ENCODE results near the gene ADTRP. TPM values are rescaled to one million over a fixed set of nuclear protein-coding genes. Genes with fewer than 3 reads are reported as not detected.

The ADTRP gene
- total and polyA plus RNA-seq, 7 donors = 0.08 TPM; not detected in 5

- ATAC-seq (no peak), DNase-seq (no peak)
- H3K27ac ChIP-seq = no peak overlapping the region
- no peaks in the 10 kb centered on the region for H3K9me3 ChIP-seq
- no peaks in the 10 kb centered on the region for H3K27me3 ChIP-seq (ENCODE audit: insufficient read depth in 3 of 3, low read length in 2 of 3)
- H3K4me1 ChIP-seq = no peaks in the 10 kb centered on the region
- TF ChIP-seq, protein P1, sequence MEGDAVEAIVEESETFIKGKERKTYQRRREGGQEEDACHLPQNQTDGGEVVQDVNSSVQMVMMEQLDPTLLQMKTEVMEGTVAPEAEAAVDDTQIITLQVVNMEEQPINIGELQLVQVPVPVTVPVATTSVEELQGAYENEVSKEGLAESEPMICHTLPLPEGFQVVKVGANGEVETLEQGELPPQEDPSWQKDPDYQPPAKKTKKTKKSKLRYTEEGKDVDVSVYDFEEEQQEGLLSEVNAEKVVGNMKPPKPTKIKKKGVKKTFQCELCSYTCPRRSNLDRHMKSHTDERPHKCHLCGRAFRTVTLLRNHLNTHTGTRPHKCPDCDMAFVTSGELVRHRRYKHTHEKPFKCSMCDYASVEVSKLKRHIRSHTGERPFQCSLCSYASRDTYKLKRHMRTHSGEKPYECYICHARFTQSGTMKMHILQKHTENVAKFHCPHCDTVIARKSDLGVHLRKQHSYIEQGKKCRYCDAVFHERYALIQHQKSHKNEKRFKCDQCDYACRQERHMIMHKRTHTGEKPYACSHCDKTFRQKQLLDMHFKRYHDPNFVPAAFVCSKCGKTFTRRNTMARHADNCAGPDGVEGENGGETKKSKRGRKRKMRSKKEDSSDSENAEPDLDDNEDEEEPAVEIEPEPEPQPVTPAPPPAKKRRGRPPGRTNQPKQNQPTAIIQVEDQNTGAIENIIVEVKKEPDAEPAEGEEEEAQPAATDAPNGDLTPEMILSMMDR (IDR thresholded peaks at IDR 0.05) = no peak
- H3K4me3 ChIP-seq = no peak overlapping the region
- WGBS, 3 donors = 96 to 100% (median 98%) methylated on average over 2 of the region's 2 CpGs
- H3K36me3 ChIP-seq (ENCODE audit: insufficient read depth in 1 of 2, low read depth in 1 of 2) = no peaks in the 10 kb centered on the region
- intact Hi-C loops (cut with DNase I) = no loop called here
Measured at GRCh38 chr6:11769244-11769643, 9.4 kb downstream of the ADTRP start.

DNA sequence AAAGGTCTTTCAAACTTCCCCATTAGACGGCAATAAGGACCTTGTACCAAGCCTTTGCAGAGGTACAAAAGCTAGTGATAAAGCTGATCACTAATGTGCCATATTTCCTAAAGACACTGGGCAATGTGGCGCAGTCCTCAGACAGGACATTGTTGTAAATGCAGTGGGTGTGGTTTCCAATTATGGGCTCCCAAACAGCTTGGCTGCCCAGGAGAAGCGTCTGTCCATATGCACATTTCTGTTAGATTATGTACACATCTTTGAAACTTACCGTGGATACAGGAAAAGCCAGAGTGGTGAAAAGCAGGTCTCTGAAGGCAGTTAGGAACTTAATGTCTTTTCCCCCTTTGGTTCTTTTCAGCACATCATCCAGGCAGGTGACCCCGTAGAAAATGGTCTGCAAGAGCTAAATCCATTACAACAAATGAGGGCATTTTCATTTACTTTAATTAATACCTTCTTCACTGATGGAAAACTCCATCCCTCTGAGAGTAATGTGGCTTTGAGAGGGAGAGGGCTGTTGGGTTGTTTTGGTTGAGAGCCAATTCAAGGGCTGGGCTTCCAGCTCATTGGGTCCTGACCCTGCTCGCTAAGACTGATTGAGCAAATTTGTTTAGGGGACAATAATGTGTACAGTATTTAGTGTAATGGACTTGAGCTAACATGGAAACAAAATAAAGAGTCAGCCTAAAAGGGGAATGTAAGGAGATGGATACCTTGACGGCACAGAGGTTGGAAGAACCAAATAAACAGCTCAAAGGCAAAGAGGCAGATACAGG lies 10.4 kb downstream of the ADTRP start:
- H3K4me1 ChIP-seq = no peaks in the 10 kb centered on the region
- H3K36me3 ChIP-seq (ENCODE audit: insufficient read depth in 1 of 2, low read depth in 1 of 2) = no peaks in the 10 kb centered on the region
- intact Hi-C loops (cut with DNase I) = no loop called here
- no peak for DNase-seq
- no peak overlapping the region for H3K27ac ChIP-seq
- no peaks in the 10 kb centered on the region for H3K9me3 ChIP-seq
- 94 to 95% (median 94%) methylated on average over 7 of the region's 7 CpGs for WGBS, 3 donors
- no peaks in the 10 kb centered on the region for H3K27me3 ChIP-seq (ENCODE audit: insufficient read depth in 3 of 3, low read length in 2 of 3)
- TF ChIP-seq, protein P1 (IDR thresholded peaks at IDR 0.05) = no peak
- ATAC-seq = no peak
- no peak overlapping the region for H3K4me3 ChIP-seq

DNA sequence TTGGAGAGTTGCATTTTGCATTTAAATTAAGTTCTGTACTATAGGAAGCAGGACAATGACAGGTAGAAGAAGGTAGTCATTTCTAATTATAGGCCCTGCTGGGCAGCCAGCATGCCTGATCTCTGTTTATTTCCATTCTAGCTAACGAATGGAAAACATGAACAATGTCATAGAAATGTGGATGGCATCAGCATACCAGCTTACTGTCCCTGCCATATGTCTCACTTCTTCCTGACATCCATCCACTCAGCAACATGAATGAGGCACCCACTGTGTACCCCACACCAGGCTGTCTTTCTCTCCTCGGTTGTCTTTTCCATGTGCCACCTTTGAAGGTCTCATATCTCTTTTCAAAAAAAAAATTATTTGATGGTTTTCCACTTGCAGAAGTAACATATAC lies 11.1 kb downstream of the ADTRP start:
- WGBS, 3 donors = 87 to 92% (median 88%) methylated on average over 2 of the region's 2 CpGs
- ATAC-seq = no peak
- intact Hi-C loops (cut with DNase I) = no loop called here
- no peaks in the 10 kb centered on the region for H3K36me3 ChIP-seq (ENCODE audit: insufficient read depth in 1 of 2, low read depth in 1 of 2)
- H3K4me1 ChIP-seq = no peaks in the 10 kb centered on the region
- H3K27ac ChIP-seq = no peak overlapping the region
- H3K27me3 ChIP-seq (ENCODE audit: insufficient read depth in 3 of 3, low read length in 2 of 3) = no peaks in the 10 kb centered on the region
- TF ChIP-seq, protein P1 (IDR thresholded peaks at IDR 0.05) = no peak
- H3K9me3 ChIP-seq = no peaks in the 10 kb centered on the region
- DNase-seq = no peak
- no peak overlapping the region for H3K4me3 ChIP-seq

GRCh38 chr6:11766589-11767450 lies 11.8 kb downstream of the ADTRP start:
- 74 to 75% (median 74%) methylated on average over 8 of the region's 8 CpGs for WGBS, 3 donors

More at GRCh38 chr6:11766589-11767450, 11.8 kb downstream of the ADTRP start:
- Histone ChIP-seq H3K27ac (no peak overlapping the region), H3K4me3 (no peak overlapping the region), H3K4me1 (no peaks in the 10 kb centered on the region), H3K9me3 (no peaks in the 10 kb centered on the region), H3K36me3 (ENCODE audit: insufficient read depth in 1 of 2, low read depth in 1 of 2) (no peaks in the 10 kb centered on the region), H3K27me3 (ENCODE audit: insufficient read depth in 3 of 3, low read length in 2 of 3) (no peaks in the 10 kb centered on the region)
- DNase-seq (no peak), ATAC-seq (no peak)
- TF ChIP-seq, protein P1 (IDR thresholded peaks at IDR 0.05) = no peak
- intact Hi-C loops (cut with DNase I) = no loop called here
